HG03457 (cell line): ENCODE data around the gene AKR1E2.

Source experiments
- ATAC-seq: cut with Tn5 transposase; IDR thresholded peaks from one replicate; pipeline ENCODE4 v1.9.1; 2021; ENCODE audit warnings: moderate number of reproducible peaks; ENCODE audit not compliant: unreplicated experiment

Gene AKR1E2

DNA sequence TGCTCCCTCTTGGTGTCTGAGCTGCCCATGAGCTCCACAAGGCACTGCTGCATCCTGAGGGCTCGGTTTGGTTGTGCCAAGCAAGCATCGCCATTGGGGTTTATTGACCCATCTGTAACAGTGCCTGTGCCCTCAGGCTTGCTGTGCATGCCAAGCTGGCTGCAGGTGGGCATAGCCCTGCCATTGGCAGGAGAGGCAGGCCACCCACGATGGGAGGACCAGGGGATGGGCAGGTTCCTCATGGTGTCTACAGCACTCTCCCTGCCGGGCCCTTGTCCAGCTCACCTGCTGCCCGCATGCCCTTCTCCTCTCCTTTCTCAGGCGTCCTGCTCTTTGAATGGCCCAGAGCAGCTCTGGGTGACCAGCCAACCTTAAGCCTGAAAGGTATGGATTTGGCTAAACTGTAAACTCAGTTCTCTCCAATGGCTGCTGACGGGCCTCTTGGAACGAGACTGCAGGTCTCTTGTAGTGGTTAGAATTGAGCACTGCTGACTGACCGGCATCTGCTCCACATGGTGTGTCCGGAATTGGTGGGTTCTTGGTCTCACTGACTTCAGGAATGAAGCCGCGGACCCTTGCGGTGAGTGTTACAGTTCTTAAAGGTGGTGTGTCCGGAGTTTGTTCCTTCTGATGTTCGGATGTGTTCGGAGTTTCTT, 17.6 kb downstream of the AKR1E2 start:
- no peak for ATAC-seq

DNA sequence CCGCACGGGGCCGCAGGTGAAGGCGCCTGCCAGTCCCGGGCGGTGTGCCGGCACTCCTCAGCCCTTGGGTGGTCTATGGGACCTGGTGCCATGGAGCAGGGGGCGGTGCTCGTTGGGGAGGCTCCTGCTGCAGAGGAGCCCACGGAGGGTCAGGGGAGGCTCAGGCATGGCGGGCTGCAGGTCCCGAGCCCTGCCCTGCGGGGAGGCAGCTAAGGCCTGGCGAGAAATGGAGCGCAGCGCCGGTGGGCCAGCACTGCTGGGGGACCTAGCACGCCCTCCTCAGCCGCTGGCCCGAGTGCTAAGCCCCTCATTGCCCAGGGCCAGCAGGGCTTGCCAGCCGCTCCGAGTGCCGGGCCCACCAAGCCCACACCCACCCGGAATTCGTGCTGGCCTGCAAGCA, 18.9 kb downstream of the AKR1E2 start:
- ATAC-seq: no peak

DNA sequence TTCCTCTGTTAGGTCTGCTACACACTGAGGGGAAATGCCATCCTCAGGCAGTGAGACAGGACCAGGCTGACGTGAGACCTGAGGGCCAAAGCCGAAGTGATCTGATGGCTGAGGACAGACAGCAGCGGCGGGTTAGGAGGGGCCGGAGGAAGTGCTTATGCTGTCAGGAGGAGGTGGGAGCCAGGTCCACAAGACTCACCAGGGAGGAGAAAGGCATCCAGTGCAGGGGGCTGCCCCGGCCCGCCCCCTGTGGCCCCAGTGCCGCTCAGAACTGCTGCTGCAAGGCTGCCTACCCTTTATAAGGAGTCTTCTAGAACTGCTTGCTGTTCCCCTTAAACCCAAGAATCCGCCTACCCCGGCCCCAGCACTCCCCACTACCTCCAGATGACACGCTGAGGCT, 19.8 kb downstream of the AKR1E2 start:
- ATAC-seq: no peak

DNA sequence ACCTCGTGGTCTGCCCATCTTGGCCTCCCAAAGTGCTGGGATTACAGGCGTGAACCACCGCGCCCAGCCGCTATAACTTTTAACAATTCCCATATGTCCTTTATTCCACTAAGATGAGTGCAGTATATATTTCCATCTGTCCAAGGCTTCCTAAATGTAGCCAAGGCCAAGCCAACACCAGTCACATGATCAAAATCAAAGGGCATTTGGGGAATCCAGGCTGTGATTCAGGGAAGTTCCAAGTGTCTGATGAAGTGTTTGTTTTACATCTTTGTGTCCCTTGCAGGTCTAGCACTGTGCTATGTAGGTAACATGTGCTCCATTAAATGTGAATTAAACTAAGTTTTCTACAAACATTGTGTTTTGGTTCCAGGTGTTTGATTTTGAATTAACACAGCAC, 20.8 kb downstream of the AKR1E2 start:
- ATAC-seq: no peak

DNA sequence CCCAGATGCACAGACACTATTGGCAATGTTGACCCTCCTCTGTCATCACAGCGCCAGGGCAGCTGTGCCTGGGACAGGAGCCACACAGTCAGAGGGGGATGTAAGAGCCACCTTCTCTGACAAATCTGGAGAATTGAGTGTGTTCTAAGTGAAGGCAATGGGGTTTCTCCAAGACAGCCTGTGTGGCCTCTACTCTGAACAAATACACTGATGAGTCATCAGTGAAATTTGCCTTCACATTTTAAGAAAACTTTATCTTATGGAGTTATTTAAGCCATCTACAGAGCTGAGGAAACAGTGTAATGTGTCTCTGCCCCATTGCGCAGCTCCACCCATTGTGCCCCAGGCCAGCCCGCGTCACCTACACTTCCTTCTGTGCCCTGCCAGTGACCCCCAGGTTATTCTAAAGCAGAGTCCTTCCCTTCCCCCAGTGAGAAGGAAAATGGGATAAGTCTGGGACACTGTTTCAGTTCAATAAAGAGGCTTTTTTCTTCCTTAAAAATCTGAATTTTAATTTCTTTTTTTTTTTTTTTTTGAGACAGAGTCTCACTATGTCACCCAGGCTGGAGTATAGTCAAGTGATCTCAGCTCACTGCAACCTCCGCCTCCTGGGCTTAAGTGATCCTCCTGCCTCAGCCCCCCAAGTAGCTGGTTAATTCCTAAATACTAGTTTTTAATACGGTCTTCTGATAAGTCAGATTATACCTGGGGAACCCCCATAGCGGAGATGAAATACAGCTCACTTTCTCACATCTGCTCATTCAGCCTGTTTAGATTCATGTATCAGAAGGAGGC, 21.8 kb downstream of the AKR1E2 start:
- no peak for ATAC-seq

DNA sequence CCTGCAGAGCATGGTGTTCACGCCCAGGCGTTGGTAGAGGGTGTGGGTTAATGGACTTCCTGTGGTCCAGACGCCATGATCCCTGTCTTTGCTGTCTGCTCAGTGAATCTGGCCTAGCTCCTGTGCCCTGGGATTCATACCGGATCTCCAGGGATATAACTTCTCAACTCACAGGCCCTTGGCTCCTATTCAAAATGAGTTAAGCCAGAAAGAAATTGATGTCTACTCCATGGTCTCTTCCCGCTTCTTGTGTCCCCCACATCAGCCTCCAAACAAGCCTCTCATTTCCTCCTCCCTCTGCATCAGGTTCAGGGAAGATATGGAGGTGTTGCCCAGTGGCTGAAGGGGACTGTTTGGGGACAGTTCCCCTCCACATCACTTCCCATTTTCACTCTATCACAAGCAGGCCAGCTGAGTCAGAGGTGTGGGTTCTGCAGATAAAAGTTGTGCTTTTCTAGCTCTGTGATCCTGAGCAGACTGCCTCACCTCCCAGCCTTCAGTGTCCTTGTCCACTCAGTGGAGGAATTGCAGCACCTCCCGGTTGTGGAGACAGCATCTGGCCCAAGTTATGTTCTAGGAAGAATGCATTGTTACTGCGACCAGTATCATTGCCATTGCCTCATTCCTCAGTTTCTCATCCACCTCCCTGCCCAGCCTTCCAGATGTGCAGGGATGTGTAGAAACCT, 22.5 kb downstream of the AKR1E2 start:
- ATAC-seq: no peak

DNA sequence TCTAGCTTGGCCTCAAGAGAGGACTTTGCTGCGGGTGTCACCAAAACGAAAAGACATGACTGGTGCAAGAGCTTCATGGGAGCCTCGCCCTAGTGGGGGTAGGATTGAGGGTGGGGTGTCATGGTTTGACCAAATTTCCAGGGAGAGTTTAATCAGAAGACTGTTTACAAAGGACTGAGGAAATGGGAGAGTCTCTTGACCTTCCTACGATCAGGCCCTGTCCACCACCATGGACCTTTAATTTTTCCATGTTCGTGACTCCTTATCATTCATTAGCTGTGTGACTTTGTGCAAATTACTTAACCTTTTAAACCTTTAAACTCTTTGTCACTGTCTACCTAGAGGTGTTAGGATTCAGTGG, 23.0 kb downstream of the AKR1E2 start:
- ATAC-seq: no peak

DNA sequence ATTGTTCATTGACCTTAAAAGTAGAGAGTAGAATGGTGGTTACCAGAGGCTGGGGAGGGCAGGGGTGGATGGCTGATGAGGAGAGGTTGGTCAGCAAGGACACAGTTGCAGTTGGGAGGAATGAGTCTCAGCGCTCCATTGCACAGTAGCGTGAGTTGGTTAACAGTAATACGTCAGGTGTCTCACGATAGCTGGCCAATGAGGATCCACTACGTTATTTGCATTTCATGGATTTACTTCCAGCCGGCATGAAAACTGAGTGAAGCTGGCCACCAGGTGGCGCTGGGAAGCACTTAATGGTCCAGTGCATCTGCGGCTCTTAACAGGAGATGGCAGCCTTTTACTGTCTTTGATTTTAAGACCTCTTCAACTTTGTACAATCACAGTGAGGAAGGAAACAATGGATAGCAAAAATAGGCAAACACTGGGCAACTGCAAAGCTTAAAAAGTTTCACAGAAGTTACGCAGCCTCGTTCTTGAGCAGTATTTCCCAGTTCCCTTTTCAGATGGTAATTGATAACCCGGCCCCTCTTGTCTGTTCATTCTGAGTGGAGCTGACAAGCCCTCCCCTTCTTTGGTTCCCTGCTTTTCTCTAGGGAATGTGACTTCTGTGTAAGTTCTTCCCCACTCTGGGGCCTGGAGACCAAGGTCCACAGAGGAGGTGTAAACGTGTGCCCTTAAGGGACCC, 23.7 kb downstream of the AKR1E2 start:
- peak; percentile 81 for ATAC-seq

DNA sequence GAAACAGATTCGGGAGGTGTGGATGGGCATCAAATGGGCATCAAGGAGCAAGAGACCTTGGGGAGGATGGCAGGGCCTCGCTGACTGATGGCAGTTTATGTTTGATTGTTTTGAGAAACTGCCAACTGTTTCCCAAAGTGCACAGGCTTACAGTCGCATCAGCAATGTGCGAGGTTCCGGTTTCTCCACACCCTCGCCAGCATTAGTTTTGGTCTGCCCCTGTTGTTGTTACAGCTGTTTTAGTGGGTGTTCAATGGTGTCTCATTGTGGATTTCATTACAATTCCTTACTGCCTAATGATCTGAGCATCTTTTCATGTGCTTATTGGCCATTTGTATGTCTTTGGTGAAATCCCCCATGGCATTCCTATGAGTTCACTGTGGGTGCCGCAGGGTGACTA, 24.4 kb downstream of the AKR1E2 start:
- ATAC-seq: no peak

DNA sequence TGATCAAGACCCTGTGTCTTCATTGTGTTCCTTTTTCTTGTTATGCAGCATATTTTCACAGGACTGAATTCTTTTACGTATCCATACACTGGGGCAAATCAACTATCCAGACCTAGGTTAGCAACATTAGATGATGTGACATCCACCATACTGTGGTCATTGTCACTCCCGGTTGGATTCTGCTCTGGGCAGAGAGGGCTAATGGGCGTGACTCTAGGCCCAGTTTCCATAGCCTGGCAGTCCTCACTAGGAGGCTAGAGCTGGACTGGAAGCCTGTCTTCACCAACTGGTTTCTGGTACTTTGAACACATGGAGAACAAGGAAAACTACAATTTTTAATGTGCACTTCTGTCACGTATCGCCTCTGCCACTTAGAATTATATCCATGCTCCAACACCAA, 25.2 kb downstream of the AKR1E2 start:
- ATAC-seq: no peak

DNA sequence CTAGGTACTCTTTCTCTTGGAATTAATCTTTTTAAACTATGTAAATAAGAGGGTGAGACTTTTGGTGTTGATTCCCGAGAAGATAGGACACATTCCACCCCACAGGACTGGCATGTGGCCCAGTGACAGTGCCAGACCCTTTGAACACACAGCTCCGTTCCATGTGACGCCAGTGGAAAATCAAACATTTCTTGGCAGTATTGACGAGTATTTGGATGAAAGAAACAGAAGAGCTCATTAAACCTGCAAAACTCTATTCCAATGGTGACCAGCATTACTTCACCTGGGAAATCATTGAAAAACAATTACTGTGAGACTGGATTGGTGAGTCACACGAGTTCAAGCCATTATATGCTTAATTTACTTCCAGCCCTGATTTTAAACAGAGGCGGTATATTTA, 25.8 kb downstream of the AKR1E2 start:
- no peak for ATAC-seq

DNA sequence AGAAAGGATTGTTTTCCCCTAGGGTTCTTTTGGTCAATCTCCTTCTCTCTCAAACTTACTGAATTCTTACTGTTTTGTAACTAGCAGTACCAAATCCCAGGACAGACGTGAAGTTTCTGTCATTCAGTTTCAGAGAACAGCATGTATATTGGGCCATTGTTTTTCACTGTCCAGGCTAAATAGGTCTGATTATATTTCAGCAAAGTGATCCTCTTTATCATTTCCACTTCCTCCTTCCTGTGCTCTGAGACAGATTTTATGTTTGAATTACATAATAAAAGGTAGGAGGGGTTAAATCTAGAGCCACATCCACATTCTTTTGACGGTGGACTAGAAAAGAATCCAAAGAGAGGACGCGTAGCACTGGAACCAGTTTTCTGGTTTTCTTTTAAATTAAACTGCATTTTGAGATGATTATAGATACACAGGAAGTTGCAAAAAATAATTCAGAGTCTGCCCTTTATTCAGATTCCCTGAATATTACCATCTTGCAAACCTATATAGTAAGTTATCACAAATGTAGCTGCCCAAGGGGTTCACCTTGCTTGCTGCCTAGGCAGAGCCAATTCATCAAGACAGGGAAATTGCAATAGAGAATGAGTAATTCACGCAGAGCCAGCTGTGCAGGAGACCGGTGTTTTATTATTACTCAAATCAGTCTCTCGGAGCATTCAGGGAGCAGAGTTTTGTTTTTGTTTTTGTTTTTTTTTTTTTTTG, 40.1 kb downstream of the AKR1E2 start:
- ATAC-seq: no peak

DNA sequence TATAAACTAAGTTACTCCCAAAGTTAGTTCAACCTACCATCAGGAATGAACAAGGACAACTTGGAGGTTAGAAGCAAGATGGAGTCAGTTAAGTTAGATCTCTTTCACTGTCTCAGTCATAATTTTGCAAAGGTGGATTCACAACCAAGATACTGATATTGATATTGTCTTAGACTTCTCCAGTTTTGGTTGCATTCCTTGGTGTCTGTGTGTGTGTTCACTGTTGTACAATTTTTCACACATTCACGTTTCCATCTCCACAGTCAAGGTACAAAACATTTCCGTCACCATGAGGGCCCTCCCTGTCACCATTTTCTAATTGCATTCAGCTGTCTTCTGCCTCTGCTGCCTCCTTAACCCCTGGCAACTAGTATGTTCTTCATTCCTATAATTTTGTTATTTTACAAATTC, 41.1 kb downstream of the AKR1E2 start:
- ATAC-seq: no peak

DNA sequence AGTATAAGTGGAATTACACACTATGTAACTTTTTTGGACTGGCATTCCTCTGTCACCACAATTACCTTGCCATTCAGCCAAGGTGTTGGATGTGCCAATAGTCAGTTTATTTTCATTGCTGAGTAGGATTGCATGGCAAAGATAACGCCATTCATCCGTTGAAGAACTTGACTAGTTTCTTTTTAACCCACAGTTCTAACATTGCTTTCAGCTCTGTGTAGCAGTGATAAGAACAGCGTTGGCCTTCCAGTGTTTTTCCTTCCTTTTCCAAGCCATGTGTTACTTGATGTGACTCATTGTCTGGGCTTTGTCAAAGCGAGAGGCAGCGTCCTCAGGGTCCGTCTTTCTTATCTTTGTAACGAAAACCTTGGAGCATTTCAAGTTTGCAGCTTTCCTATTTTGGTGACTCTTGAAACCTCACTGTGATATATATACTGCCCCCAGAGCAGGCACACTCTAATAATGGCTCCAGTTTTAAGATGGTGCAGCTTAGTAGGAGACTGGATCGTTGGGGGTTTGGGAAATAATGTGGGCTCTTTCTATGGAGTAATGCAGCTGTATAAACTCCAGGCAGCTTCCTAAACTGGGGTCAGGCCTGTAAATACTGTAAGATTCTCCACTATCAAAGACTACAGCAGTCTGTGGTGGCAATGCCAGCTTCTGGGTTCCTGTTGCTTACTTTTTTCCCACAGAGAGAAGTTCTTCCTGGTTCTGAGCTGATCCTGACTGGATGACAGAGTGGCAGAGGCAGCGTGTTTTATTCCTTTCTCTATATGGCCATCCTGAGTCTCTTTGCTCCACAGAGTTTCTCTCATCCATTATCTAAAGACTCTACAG, 41.7 kb downstream of the AKR1E2 start:
- ATAC-seq: no peak

DNA sequence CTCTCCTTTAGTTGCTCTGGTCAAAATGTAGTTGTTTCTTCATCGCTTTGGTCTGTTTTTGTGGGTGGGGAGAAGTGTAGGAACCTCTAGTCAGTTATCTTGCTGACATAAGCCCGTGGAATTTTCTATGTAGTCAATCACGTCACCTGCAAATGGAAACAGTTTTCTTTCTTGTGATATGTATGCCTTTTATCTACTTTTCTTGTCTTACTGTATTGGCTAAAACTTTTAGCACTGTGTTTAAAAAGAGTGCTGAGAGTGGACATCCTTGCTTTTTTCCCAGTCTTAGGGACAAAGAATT, 42.3 kb downstream of the AKR1E2 start:
- ATAC-seq: no peak

DNA sequence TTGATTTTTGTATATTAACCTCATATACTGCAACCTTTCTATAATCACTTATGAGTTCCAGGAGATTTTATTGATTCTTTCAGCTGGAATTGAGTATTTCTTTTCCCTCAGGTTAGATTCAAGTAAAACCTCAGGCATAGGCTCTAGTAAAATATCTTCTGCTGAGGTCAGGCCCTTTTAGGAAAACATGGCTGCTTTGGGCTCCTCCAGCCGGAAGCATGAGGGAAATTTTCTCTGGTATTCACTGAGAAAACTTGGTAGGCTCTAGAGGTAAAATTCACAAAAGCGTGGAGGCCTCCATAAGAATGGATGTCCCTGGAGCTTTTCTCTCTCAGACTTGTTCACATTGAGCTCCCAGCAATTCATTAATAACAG, 56.7 kb downstream of the AKR1E2 start:
- no peak for ATAC-seq

DNA sequence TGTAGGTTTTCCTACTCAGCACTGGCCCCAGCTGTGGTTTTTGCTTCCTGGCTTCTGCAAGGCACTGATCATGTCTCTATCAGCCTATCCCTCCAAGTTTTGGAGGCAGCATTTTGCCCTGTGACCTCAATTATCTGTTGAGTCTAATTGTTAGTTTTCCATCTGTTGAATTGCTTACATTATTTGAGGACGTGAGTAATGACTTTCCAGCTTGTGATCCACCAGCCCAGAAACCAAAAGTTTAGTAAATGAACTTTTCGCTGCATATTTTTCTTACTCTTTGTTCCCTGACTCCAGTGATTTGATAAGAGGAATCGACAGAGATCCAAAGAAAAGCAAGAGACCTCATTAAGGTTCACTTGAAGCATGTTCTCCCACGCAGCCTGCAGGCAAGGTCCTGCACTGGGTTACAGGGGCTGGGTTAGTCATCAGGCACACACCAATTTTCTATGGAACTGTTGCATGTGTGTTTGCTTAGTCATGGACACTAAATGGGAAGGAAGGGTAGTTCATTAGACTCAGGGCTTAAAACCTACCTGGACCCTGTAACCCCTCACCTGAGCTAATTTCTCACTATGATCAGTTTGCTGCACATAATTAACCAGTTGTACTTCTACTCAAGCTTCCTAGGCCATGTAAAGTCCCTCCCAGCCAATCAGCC, 57.2 kb downstream of the AKR1E2 start:
- no peak for ATAC-seq

DNA sequence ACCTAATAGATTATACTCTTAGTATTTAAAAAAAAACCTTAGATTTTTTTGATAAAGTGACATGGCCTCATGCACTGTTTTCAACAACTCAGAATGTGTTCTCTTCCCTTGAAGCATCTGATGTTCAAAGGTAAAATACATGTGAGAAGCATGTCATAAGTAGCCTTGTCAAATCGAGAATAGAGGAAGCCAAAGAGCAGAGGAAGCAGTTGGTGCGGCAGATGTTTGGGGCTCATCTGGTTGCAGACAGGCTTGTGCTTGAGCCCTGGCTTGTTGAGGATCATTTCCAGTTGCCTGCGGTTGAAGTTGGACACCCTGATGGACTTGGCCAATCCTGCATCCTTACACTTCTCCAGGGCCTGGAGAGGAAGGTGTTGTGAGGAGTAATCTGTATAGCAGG, 59.2 kb downstream of the AKR1E2 start:
- ATAC-seq: no peak

DNA sequence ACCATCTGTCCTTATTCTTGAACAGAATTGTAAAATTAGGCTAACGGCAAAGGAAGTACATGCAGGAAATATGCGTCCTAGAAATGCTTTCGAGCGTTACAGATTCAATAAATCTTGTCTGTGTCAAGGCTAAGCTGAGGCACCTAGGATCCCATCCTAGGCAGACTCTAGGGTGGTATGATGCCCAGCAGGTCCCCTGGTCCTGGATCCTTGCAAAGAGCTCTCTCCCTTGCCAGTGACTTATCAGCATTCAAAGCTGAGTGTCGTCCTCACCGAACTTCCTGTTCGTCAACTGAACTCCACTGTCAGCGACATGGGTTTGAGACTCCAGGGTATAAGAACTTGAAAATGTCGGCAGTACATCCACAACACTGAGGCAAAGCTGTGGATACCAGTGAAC, 61.5 kb downstream of the AKR1E2 start:
- no peak for ATAC-seq

DNA sequence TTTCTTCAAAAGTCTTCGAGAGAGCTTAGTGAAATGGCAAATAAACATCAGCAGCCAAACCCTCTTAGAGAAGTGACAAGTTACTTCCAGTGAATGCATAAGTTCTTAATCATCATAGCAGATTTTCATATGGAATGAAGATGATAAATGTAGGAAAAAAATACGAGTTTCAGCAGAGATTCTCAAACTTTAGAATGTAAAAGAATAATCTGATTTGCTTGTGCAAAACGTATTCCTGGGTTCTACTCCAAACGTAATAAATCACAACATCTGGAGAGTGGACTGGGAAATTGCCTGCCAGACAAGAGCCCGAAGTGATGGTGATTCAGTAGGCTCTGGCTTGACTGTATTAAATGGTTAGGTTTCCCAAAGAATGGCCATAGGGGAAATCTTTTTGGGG, 62.2 kb downstream of the AKR1E2 start:
- no peak for ATAC-seq
